GM21381 (cell line): Measurements from ENCODE around the gene TMEM273.

Experiments used
- ATAC-seq: cut with Tn5 transposase; IDR thresholded peaks from one replicate; pipeline ENCODE4 v1.9.1; 2021; ENCODE audit warnings: mild to moderate bottlenecking, moderate library complexity; ENCODE audit not compliant: unreplicated experiment

Gene TMEM273

GRCh38 chr10:49119746-49120145 is 68.4 kb downstream of the TMEM273 start:
- no peak for ATAC-seq

- ATAC-seq, result no peak
These were observed 69.6 kb downstream of the TMEM273 start for GRCh38 chr10:49118430-49119074.

- ATAC-seq, result no peak
These were observed 70.7 kb downstream of the TMEM273 start for GRCh38 chr10:49117376-49118070.

GRCh38 chr10:49116509-49117375 is 71.4 kb downstream of the TMEM273 start:
- no peak for ATAC-seq

DNA sequence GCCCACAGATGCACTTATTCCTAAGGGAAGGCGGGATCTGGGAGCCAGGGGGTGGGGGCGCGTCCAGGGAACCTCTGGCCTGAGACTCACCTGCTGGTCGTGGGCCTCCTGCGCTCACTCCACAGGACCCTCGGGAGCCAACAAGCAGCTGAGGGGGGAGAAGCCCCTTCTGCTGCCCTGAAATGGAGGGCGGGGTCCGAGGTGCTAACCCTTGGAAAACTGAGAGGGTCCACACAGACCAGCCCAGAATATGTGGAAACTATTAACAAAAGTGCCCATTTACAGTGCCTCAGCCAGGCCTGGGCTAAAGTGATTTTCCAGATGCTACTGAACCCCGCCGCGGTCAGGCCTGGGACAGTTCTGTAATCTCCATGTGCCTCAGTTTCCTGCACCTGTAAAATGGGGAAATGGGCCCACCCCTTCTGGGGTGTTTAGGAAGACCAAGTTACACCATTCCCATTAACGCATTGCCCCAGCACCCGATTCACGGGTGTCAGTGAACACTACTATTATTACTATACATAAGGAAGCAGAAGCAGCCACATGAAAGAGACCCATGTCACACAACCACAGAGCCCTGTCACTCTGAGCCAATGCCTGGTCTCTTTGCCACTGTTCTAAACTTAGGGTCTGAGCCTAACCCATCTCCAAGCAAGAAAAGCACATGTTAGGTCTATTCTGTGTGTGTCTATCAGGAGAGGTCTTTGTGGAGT is 72.2 kb downstream of the TMEM273 start:
- no peak for ATAC-seq

DNA sequence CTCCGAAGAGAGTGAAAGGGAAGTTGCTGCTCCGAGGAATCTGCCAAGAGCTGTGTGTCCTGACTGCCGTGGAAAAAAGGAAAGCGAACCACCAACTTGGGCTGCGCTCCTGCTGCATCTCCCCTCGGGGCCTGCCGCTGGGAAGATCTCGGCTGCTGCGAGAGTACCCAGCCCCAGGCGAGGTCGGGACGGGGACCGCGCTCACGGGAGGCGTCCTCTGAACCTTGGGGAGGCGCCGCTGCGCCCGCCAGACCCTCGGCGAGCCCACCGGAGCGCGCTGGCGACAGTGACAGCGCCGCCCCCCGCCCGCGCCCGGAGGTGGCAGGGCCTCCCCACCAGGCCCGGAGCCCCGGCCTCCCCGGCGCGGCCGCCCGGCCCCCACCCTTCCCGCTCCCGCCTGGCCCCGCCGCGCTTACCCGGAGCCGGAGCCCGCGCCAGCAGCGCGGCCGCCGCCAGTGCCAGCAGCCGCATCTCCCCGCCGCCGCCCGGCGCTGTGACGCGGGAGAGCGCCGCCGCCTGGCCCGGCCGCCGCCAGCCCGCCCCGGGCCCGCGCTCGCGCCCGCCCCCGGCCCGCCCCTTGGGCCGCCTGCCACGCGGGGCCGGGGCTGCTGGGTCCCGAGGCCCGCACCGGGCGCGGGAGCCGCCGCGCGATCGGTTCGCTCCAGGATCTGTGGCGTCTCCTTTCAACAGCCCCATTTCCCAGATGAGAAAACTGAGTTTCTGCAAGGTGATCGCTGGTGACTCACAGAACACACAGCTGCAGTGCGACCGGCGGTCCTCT is 73.0 kb downstream of the TMEM273 start, which contains the start of gene VSTM4:
Gene VSTM4 (minus strand): TSS at position 508 of the 781 bp plus-strand sequence. CDS start 37 bp downstream, at position 471.
- ATAC-seq, result no peak

- ATAC-seq, result no peak
These were observed 73.5 kb downstream of the TMEM273 start for GRCh38 chr10:49114718-49115014.

- no peak for ATAC-seq
These were observed 74.5 kb downstream of the TMEM273 start for GRCh38 chr10:49113741-49114141.

DNA sequence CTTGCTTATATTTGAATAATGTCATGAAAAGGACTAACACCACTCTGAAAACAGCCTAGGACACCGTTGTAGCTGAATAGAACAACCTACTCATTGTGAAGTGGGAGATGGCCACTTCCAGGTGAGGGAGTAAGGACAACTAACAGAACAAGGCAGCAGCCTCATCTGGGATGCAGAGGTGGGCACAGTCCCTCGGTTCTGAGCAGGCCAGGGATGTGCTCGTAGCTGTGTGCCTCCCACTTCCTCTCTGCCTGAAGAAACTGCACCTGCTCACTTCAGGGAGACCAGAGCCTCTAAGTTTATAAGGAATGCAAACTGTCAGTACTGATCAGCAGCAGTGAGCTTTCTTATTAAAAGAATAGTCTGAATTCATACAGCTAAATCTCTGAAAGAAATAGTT is 75.3 kb downstream of the TMEM273 start:
- ATAC-seq, result no peak

GRCh38 chr10:49112098-49112497 is 76.1 kb downstream of the TMEM273 start:
- ATAC-seq, result no peak

GRCh38 chr10:49111320-49111698 is 76.9 kb downstream of the TMEM273 start:
- no peak for ATAC-seq

GRCh38 chr10:49110684-49111319 is 77.4 kb downstream of the TMEM273 start:
- no peak for ATAC-seq

DNA sequence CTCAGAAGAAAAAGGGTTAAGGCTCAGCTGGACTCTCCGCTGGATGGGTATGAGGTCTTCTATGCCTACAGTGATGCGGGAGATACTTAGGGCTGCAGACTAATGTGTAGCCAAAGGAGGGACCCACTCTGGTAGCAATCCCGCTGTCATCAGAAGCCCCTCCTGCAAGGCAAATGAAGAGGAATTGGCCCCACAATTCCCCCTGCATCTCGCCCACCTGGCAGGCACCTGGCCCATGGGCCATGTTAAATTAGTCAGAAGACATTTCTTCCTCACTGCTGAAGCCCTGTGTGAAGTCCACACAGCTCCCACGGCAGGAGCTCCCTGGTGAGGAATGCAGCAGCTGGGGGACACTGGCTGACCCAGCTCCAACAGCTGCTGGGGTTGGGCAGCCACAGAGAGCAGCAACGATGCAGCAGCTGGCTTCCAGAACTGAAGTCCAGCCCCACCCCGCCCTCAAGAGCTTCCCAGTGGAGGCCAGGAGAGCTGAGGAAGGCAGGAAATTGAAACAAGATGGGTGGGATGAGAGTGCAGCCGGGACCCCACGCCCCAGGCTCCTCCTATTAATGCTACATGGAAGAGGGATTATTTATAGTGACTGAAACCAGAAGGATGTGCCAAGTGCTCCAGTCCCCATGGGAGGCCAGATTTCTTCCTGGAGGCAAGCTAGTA is 78.4 kb downstream of the TMEM273 start:
- no peak for ATAC-seq

DNA sequence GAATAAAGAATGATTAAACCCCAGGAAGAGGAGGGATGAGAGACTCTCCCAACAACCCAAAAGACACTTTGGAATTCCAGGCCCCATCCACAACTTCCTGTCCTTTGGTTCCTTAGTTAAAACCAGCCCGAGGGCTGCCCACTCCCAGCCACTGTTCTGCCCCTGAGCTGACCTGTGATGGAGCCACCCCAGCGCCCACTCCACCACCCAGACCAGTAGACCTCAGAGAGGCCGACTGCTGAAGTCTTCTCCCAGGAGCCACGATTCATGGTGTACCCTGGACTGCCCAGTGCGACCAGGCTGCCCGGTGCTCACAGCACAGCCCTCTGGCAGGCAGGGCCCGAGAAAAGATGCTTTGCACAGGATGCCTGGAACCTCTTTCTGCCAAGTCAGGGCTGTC is 79.5 kb downstream of the TMEM273 start:
- ATAC-seq, result no peak

GRCh38 chr10:49107887-49108267 is 80.3 kb downstream of the TMEM273 start:
- ATAC-seq, result no peak

DNA sequence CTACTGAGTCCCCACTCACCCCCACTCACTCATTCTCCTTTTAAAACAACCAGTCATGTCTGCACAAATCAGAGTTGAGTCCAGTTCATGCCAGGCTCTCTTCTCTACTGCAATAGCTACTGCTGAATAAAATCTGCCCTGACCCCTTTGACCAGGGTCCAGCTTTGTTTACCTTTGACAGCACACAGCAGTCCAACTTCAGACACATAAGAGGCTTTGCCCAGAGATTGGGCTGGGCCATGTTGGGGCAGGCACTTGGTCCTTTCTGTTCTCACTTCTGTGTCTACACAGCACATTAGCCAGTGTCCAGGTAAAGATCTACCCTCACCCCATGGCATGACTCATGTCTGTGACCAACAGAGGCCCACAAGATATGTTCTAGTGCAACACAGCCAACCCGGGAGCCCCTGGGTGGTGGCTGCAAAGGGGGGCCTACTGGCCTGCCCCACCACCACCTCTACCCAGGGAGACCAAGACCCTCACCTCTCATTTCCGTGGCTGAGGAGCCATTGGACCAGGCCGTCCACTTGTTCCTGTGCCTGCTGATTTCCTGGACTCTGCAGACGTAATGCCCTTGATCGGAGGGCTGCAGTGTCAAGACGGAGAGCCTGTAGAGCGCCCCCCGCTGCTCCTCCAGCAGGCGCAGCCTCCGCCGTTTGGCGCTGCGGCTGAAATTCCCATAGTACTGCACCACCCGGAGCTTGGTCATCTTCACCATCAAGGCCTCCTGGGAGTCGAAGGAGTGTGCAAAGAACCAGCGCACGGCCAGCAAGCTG is 80.9 kb downstream of the TMEM273 start:
- ATAC-seq, result no peak

DNA sequence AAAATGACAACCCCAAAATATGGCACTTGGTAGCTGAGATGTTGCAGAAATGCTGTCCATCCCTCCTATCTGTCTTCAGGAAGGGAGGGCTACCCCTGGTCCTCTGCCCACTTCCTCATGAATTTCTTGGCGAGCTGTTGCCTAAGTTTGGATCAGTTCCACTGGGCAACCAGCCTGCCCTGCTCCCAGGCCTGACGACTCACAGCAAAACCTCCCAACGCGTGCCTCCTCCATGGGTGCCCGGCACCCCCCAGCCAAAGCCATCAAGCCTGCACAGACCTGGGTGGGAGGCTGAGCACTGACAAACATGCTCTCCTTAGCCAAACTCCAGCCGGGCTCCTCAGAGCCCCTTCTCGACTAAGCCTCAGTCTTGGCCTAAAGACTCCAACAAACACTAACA is 81.7 kb downstream of the TMEM273 start:
- no peak for ATAC-seq

DNA sequence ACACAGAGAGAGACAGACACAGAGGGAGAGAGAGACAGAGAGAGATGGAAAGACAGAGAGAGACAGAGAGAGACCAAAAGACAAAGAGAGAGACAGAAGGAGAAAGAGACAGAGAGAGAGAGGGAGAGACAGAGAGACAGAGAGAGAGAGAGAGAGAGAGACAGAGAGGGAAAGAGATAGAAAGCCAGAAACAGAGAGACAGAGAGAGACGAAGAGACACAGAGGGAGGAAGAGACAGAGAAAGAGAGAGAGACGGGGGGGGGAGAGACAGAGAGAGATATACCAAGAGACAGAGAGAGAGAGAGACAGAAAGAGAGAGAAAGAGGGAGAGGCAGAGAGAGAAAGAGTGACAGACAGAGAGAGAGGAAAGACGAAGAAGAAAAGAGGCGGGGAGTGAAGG is 83.1 kb downstream of the TMEM273 start:
- ATAC-seq, result no peak
